AG20443 (cell line): ENCODE measurements around the gene TCF15.
"Not testable (repeated sequence)": the region's sequence is repeated elsewhere in the genome, so short reads cannot be mapped to it uniquely, and the experiment has no call there.

Experiments used
- DNase-seq: peaks from one replicate; pipeline ENCODE4 v3.0.0; 2012; ENCODE audit warnings: low spot score, mixed read lengths

Gene TCF15

GRCh38 chr20:642013-642397 is 31.9 kb upstream of the TCF15 start:
- not testable (repeated sequence) for DNase-seq

GRCh38 chr20:641516-641875 is 31.4 kb upstream of the TCF15 start:
- DNase-seq, result no peak

GRCh38 chr20:640674-641515 is 30.8 kb upstream of the TCF15 start:
- DNase-seq, result no peak

GRCh38 chr20:638579-638978 is 28.5 kb upstream of the TCF15 start:
- DNase-seq, result no peak

- no peak for DNase-seq
Observed at GRCh38 chr20:637559-637958, 27.4 kb upstream of the TCF15 start.

- no peak for DNase-seq
Observed at GRCh38 chr20:635893-636338, 25.8 kb upstream of the TCF15 start.

- no peak for DNase-seq
Observed at GRCh38 chr20:635028-635892, 25.2 kb upstream of the TCF15 start.

- no peak for DNase-seq
Observed at GRCh38 chr20:634148-634925, 24.2 kb upstream of the TCF15 start.

- DNase-seq, result no peak
Observed at GRCh38 chr20:631101-631500, 21.0 kb upstream of the TCF15 start.

GRCh38 chr20:626579-626978 is 16.5 kb upstream of the TCF15 start:
- no peak for DNase-seq

- DNase-seq, result no peak
Observed at GRCh38 chr20:625360-625932, 15.3 kb upstream of the TCF15 start.

- DNase-seq, result no peak
Observed at GRCh38 chr20:623704-624103, 13.6 kb upstream of the TCF15 start.

- no peak for DNase-seq
Observed at GRCh38 chr20:623021-623420, 12.9 kb upstream of the TCF15 start.

GRCh38 chr20:622161-622560 is 12.1 kb upstream of the TCF15 start:
- DNase-seq, result no peak

- DNase-seq, result peak; percentile 46
Observed at GRCh38 chr20:621125-621756, 11.1 kb upstream of the TCF15 start.

- no peak for DNase-seq
Observed at GRCh38 chr20:620246-620645, 10.1 kb upstream of the TCF15 start.

GRCh38 chr20:618980-619379 is 8.9 kb upstream of the TCF15 start:
- no peak for DNase-seq

GRCh38 chr20:617934-618690 is 8.0 kb upstream of the TCF15 start:
- DNase-seq, result no peak

GRCh38 chr20:615514-615913 is 5.4 kb upstream of the TCF15 start:
- no peak for DNase-seq

GRCh38 chr20:611843-612185 is 1.7 kb upstream of the TCF15 start:
- no peak for DNase-seq
